Liver (tissue), 9 donors: ENCODE measurements around the gene TNFRSF11A. TPM values are rescaled to one million over a fixed set of nuclear protein-coding genes. Genes with fewer than 3 reads are reported as not detected.

Experiments used
- DNase-seq: peaks from one replicate; pipeline ENCODE4 v3.0.0-alpha.2; 2017; ENCODE audit warnings: low spot score
- H3K27ac ChIP-seq, 2 donors: one replicate each; pipeline ENCODE4 v1.7.0; 2013; ENCODE audit warnings: inconsistent platforms in 2 of 2, low read length in 2 of 2, control low read depth in 1 of 2, low read depth in 1 of 2, mild to moderate bottlenecking in 1 of 2
- H3K27me3 ChIP-seq, 4 donors: one replicate each; pipeline versions ENCODE4 v1.6.1 to v1.7.0; 2013; ENCODE audit warnings: low read length in 3 of 4, inconsistent platforms in 1 of 4, mild to moderate bottlenecking in 1 of 4, moderate library complexity in 1 of 4; ENCODE audit not compliant: control insufficient read depth in 4 of 4, insufficient read depth in 4 of 4
- H3K36me3 ChIP-seq, 4 donors: one replicate each; pipeline versions ENCODE4 v1.6.1 to v1.7.0; 2013; ENCODE audit warnings: low read length in 3 of 4, mild to moderate bottlenecking in 3 of 4, low read depth in 1 of 4, moderate library complexity in 1 of 4; ENCODE audit not compliant: control insufficient read depth in 4 of 4, insufficient read depth in 3 of 4
- H3K4me1 ChIP-seq, 4 donors: one replicate each; pipeline versions ENCODE4 v1.6.1 to v1.7.0; 2013; ENCODE audit warnings: low read length in 3 of 4, mild to moderate bottlenecking in 3 of 4, moderate library complexity in 1 of 4; ENCODE audit not compliant: control insufficient read depth in 4 of 4, insufficient read depth in 4 of 4
- H3K4me3 ChIP-seq, 3 donors: one replicate each; pipeline versions ENCODE4 v1.6.1 to v1.7.0; 2013; ENCODE audit warnings: low read length in 3 of 3, control low read depth in 1 of 3, low read depth in 1 of 3, mild to moderate bottlenecking in 1 of 3
- H3K9ac ChIP-seq, 2 donors: one replicate each; pipeline ENCODE4 v1.7.0; 2013; ENCODE audit warnings: low read length in 2 of 2, mild to moderate bottlenecking in 2 of 2, moderate library complexity in 2 of 2, control low read depth in 1 of 2, low read depth in 1 of 2
- H3K9me3 ChIP-seq, 4 donors: one replicate each; pipeline versions ENCODE4 v1.6.1 to v1.7.0; 2013; ENCODE audit warnings: low read length in 3 of 4; ENCODE audit not compliant: control insufficient read depth in 4 of 4
- EGR1 ChIP-seq, 2 donors: IDR thresholded peaks; 2 replicates each; pipeline ENCODE4 v1.6.1; 2016 to 2018; ENCODE audit warnings: antibody characterized with exemption in 2 of 2, low read depth in 2 of 2
- FOXA1 ChIP-seq: IDR thresholded peaks from 2 replicates; pipeline ENCODE4 v1.6.1; 2016; ENCODE audit warnings: antibody characterized with exemption
- FOXA2 ChIP-seq: IDR thresholded peaks from 2 replicates; pipeline ENCODE4 v1.6.1; 2016; ENCODE audit warnings: antibody characterized with exemption
- GABPA ChIP-seq, 2 donors: IDR thresholded peaks in 1 of 2; conservative IDR thresholded peaks in 1 of 2; 2 replicates each; pipeline ENCODE4 v1.6.1; 2016; ENCODE audit warnings: antibody characterized with exemption in 2 of 2, mild to moderate bottlenecking in 1 of 2, moderate library complexity in 1 of 2
- HNF4A ChIP-seq, 2 donors: conservative IDR thresholded peaks; 2 replicates each; pipeline ENCODE4 v1.6.1; 2016; ENCODE audit warnings: antibody characterized with exemption in 2 of 2, mild to moderate bottlenecking in 2 of 2
- HNF4G ChIP-seq: IDR thresholded peaks from 2 replicates; pipeline ENCODE4 v1.6.1; 2016; ENCODE audit warnings: antibody characterized with exemption
- JUND ChIP-seq, 2 donors: IDR thresholded peaks; 2 replicates each; pipeline ENCODE4 v1.6.1; 2016; ENCODE audit warnings: antibody characterized with exemption in 2 of 2
- NR2F2 ChIP-seq: IDR thresholded peaks from 2 replicates; pipeline ENCODE4 v1.6.1; 2016; ENCODE audit warnings: antibody characterized with exemption
- RAD21 ChIP-seq, 2 donors: IDR thresholded peaks; 2 replicates each; pipeline ENCODE4 v1.6.1; 2016; ENCODE audit warnings: antibody characterized with exemption in 2 of 2, mild to moderate bottlenecking in 2 of 2
- RXRA ChIP-seq, 2 donors: IDR thresholded peaks; 2 replicates each; pipeline ENCODE4 v1.6.1; 2017 to 2018; ENCODE audit warnings: antibody characterized with exemption in 2 of 2, mild to moderate bottlenecking in 1 of 2
- SP1 ChIP-seq: IDR thresholded peaks from 2 replicates; pipeline ENCODE4 v1.6.1; 2018; ENCODE audit warnings: antibody characterized with exemption, mild to moderate bottlenecking
- TAF1 ChIP-seq: conservative IDR thresholded peaks from 2 replicates; pipeline ENCODE4 v1.6.1; 2016; ENCODE audit warnings: antibody characterized with exemption, mild to moderate bottlenecking
- YY1 ChIP-seq: IDR thresholded peaks from 2 replicates; pipeline ENCODE4 v1.6.1; 2016; ENCODE audit warnings: antibody characterized with exemption, mild to moderate bottlenecking
- WGBS: extraction: QIAGEN DNeasy Blood & Tissue Kit; methylation state at CpG from one replicate; pipeline ENCODE4 v1.1.7; 2013; 5-methylcytosine and 5-hydroxymethylcytosine counted together
- polyA plus RNA-seq, 2 donors: library from polyadenylated mRNA; stranded (reverse) in 1 of 2; unstranded in 1 of 2; fragments of 200-250 nt in 1 of 2; fragments of >200 nt in 1 of 2; fragmentation: Nextera tagmentation in 1 of 2; extraction: Ambion mirVana in 1 of 2; gene quantifications; one replicate each; pipeline versions ENCODE4 v1.2.1 to v1.2.3, GENCODE V29; 2013 to 2015
- total RNA-seq, 2 donors: library from RNA; depleted of rRNA; stranded (reverse); fragments of >200 nt; gene quantifications; one replicate each; pipeline ENCODE4 v1.2.3, GENCODE V29; 2014
- TF ChIP-seq, protein P1 (sequence below): IDR thresholded peaks from 2 replicates; pipeline ENCODE4 v1.6.1; 2016; ENCODE audit warnings: antibody characterized with exemption, mild to moderate bottlenecking
- TF ChIP-seq, protein P2 (sequence below): IDR thresholded peaks from 2 replicates; pipeline ENCODE4 v1.6.1; 2016; ENCODE audit warnings: antibody characterized with exemption
- TF ChIP-seq, protein P3 (sequence below): IDR thresholded peaks from 2 replicates; pipeline ENCODE4 v1.6.1; 2016; ENCODE audit warnings: antibody characterized with exemption
- TF ChIP-seq, protein P4 (sequence below): IDR thresholded peaks from 2 replicates; pipeline ENCODE4 v1.6.1; 2016; ENCODE audit warnings: antibody characterized with exemption
- TF ChIP-seq, protein P5 (sequence below): fragments of 150-350 bp; IDR thresholded peaks from 2 replicates; pipeline ENCODE4 v1.5.1; 2017; ENCODE audit warnings: improper control_type of control experiment, low read depth, low read length; ENCODE audit not compliant: missing input control
- donor health status: healthy.
- donor health status: healthy.
- donor health status: healthy.
- donor health status: healthy.
- donor health status: healthy.

The TNFRSF11A gene
- total and polyA plus RNA-seq, 4 donors, result 0.32 to 1.8 (median 0.90) TPM

DNA sequence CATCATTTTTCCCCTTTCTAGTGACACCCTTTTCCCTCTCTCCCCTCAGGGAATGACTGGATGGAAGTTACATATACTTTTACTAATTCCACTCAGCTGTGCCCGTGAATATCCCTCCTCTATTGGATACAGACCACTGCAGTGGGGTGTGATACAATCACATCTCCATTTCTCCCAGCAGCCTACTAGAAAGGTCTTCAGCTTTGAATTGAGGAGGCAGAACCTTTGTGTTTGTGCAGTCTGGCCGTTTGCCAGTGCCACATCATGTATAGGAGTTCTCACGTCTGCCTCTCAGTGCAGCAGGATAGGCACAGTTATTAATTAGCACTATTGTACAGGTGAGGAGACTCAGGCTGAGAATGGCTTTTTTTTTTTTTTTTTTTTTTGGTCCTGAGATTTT is 16.4 kb downstream of the TNFRSF11A start:
- no peak overlapping the region for H3K9ac ChIP-seq
- H3K4me1 ChIP-seq, result no peaks in the 10 kb centered on the region
- H3K4me3 ChIP-seq, result no peak overlapping the region
- H3K27me3 ChIP-seq, result no peaks in the 10 kb centered on the region
- WGBS, result 71% methylated on average over 3 of the region's 3 CpGs
- DNase-seq, result no peak
- H3K27ac ChIP-seq, result no peak overlapping the region
- no peaks in the 10 kb centered on the region for H3K36me3 ChIP-seq
- TF ChIP-seq JUND (IDR thresholded peaks at IDR 0.05) (no peak), HNF4A (conservative IDR thresholded peaks at IDR 0.05) (no peak), RAD21 (IDR thresholded peaks at IDR 0.05) (no peak), FOXA1 (no peak), SP1 (no peak), EGR1 (IDR thresholded peaks at IDR 0.05; ENCODE audit: low read depth in 2 of 2) (no peak), FOXA2 (no peak)
- TF ChIP-seq, protein P1, sequence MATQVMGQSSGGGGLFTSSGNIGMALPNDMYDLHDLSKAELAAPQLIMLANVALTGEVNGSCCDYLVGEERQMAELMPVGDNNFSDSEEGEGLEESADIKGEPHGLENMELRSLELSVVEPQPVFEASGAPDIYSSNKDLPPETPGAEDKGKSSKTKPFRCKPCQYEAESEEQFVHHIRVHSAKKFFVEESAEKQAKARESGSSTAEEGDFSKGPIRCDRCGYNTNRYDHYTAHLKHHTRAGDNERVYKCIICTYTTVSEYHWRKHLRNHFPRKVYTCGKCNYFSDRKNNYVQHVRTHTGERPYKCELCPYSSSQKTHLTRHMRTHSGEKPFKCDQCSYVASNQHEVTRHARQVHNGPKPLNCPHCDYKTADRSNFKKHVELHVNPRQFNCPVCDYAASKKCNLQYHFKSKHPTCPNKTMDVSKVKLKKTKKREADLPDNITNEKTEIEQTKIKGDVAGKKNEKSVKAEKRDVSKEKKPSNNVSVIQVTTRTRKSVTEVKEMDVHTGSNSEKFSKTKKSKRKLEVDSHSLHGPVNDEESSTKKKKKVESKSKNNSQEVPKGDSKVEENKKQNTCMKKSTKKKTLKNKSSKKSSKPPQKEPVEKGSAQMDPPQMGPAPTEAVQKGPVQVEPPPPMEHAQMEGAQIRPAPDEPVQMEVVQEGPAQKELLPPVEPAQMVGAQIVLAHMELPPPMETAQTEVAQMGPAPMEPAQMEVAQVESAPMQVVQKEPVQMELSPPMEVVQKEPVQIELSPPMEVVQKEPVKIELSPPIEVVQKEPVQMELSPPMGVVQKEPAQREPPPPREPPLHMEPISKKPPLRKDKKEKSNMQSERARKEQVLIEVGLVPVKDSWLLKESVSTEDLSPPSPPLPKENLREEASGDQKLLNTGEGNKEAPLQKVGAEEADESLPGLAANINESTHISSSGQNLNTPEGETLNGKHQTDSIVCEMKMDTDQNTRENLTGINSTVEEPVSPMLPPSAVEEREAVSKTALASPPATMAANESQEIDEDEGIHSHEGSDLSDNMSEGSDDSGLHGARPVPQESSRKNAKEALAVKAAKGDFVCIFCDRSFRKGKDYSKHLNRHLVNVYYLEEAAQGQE, result no peak
- no peaks in the 10 kb centered on the region for H3K9me3 ChIP-seq

DNA sequence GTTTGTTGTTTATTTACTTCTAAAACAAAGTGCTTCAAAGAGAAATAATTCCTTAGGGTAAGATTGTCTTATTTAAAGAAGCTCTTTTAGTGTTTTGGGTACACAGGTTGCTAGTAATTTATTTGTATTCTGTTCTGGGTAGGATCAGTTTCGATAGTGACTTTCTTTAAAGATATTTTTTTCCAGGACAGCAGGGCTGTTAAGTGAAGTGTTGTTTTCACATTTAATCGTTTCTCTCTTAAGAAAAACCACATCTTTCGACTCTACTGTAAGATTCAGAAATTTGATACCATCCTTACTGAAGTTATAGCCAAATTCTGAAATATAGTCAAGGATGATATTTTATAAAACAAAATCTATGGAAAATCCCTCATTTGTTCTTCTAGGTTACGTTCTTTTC is 17.8 kb downstream of the TNFRSF11A start:
- TF ChIP-seq GABPA (IDR thresholded peaks at IDR 0.05 in 1 of 2, conservative IDR thresholded peaks at IDR 0.05 in 1 of 2), result no peak
- TF ChIP-seq RXRA (IDR thresholded peaks at IDR 0.05), result no peak
- TF ChIP-seq, protein P2, sequence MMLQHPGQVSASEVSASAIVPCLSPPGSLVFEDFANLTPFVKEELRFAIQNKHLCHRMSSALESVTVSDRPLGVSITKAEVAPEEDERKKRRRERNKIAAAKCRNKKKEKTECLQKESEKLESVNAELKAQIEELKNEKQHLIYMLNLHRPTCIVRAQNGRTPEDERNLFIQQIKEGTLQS, result no peak
- no peak for TF ChIP-seq SP1
- TF ChIP-seq, protein P3, sequence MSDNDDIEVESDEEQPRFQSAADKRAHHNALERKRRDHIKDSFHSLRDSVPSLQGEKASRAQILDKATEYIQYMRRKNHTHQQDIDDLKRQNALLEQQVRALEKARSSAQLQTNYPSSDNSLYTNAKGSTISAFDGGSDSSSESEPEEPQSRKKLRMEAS, result no peak
- TF ChIP-seq FOXA2, result no peak
- TF ChIP-seq NR2F2, result no peak
- no peak for TF ChIP-seq EGR1 (IDR thresholded peaks at IDR 0.05; ENCODE audit: low read depth in 2 of 2)
- TF ChIP-seq JUND (IDR thresholded peaks at IDR 0.05), result no peak
- TF ChIP-seq YY1, result no peak
- TF ChIP-seq FOXA1, result no peak
- TF ChIP-seq, protein P4, sequence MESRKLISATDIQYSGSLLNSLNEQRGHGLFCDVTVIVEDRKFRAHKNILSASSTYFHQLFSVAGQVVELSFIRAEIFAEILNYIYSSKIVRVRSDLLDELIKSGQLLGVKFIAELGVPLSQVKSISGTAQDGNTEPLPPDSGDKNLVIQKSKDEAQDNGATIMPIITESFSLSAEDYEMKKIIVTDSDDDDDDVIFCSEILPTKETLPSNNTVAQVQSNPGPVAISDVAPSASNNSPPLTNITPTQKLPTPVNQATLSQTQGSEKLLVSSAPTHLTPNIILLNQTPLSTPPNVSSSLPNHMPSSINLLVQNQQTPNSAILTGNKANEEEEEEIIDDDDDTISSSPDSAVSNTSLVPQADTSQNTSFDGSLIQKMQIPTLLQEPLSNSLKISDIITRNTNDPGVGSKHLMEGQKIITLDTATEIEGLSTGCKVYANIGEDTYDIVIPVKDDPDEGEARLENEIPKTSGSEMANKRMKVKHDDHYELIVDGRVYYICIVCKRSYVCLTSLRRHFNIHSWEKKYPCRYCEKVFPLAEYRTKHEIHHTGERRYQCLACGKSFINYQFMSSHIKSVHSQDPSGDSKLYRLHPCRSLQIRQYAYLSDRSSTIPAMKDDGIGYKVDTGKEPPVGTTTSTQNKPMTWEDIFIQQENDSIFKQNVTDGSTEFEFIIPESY, result no peak
- TF ChIP-seq, protein P5, sequence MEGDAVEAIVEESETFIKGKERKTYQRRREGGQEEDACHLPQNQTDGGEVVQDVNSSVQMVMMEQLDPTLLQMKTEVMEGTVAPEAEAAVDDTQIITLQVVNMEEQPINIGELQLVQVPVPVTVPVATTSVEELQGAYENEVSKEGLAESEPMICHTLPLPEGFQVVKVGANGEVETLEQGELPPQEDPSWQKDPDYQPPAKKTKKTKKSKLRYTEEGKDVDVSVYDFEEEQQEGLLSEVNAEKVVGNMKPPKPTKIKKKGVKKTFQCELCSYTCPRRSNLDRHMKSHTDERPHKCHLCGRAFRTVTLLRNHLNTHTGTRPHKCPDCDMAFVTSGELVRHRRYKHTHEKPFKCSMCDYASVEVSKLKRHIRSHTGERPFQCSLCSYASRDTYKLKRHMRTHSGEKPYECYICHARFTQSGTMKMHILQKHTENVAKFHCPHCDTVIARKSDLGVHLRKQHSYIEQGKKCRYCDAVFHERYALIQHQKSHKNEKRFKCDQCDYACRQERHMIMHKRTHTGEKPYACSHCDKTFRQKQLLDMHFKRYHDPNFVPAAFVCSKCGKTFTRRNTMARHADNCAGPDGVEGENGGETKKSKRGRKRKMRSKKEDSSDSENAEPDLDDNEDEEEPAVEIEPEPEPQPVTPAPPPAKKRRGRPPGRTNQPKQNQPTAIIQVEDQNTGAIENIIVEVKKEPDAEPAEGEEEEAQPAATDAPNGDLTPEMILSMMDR, result no peak
- TF ChIP-seq, protein P1, result no peak
- TF ChIP-seq TAF1, result no peak
- TF ChIP-seq HNF4G, result no peak
- TF ChIP-seq HNF4A (conservative IDR thresholded peaks at IDR 0.05), result no peak
- no peaks in the 10 kb centered on the region for H3K9me3 ChIP-seq
- DNase-seq, result no peak
- H3K27me3 ChIP-seq, result no peaks in the 10 kb centered on the region
- H3K27ac ChIP-seq, result no peak overlapping the region
- no peak overlapping the region for H3K9ac ChIP-seq
- no peaks in the 10 kb centered on the region for H3K4me1 ChIP-seq
- H3K36me3 ChIP-seq, result no peaks in the 10 kb centered on the region
- H3K4me3 ChIP-seq, result no peak overlapping the region
- WGBS, result 91% methylated on average over 4 of the region's 4 CpGs
